Fibroblast of the aortic adventitia (primary cell): ENCODE results near the gene SLX4IP. TPM values are rescaled to one million over a fixed set of nuclear protein-coding genes. Genes with fewer than 3 reads are reported as not detected.

ENCODE experiments used
- DNase-seq: peaks from one replicate; pipeline ENCODE4 v3.0.0-alpha.2; 2010; ENCODE audit warnings: low read depth
- H3K4me3 ChIP-seq: 2 replicates; pipeline ENCODE4 v1.5.1; 2011; ENCODE audit warnings: low read depth, mild to moderate bottlenecking, control low read depth, low read length, moderate library complexity
- total RNA-seq: library from RNA; depleted of rRNA; stranded (reverse); fragments of >200 nt; gene quantifications from 2 replicates; pipeline ENCODE4 v1.2.3, GENCODE V29; 2012; ENCODE audit warnings: low replicate concordance
- TF ChIP-seq, protein P1 (sequence below): IDR thresholded peaks from 2 replicates; pipeline ENCODE4 v1.5.1; 2011; ENCODE audit warnings: mild to moderate bottlenecking, low read length, control low read depth, inconsistent platforms; ENCODE audit not compliant: insufficient read depth

Gene SLX4IP
- total RNA-seq, 1 donor, result 7.0 TPM

DNA sequence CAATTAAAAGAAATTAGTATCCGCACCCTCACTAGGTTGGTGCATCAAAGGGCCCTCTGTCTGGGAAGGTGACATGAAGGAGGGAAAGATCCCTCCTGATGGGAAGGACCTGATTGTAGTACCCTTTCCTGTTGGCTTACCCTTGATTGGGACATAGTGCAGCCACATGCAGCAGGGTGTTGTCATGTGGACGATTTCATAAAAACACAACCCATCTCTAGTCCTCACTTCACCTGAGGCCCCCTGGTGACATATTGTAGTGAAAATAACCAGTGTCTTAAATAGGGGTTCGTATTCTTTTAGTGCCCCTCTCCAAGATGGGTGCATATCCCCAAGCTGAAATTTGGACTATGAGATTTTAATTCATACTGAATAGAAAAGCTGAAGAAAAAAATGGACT is 97.3 kb downstream of the SLX4IP start:
- TF ChIP-seq, protein P1, sequence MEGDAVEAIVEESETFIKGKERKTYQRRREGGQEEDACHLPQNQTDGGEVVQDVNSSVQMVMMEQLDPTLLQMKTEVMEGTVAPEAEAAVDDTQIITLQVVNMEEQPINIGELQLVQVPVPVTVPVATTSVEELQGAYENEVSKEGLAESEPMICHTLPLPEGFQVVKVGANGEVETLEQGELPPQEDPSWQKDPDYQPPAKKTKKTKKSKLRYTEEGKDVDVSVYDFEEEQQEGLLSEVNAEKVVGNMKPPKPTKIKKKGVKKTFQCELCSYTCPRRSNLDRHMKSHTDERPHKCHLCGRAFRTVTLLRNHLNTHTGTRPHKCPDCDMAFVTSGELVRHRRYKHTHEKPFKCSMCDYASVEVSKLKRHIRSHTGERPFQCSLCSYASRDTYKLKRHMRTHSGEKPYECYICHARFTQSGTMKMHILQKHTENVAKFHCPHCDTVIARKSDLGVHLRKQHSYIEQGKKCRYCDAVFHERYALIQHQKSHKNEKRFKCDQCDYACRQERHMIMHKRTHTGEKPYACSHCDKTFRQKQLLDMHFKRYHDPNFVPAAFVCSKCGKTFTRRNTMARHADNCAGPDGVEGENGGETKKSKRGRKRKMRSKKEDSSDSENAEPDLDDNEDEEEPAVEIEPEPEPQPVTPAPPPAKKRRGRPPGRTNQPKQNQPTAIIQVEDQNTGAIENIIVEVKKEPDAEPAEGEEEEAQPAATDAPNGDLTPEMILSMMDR, result no peak
- DNase-seq, result no peak
- H3K4me3 ChIP-seq, result no peak overlapping the region

DNA sequence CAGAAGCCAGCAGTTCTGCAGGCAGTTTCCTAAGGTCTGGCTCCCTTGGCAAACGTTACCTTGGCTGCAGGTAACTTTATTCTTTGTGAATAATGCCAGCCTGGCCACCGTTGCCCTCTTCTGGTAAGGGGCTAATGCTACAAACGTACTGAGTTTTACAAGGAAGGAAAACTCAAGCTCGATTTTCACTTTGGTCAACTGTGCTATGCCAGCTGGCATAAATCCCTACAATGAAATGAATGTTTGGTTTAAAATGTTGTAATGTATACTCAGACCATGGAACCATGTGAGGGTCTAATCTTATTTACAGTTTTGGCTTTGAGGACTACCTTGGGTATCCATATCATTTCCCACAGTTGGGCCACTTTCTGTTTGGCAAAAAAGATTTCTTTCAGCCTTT is 101.4 kb downstream of the SLX4IP start:
- TF ChIP-seq, protein P1, result peak; percentile 55
- DNase-seq, result peak; percentile 64
- no peak overlapping the region for H3K4me3 ChIP-seq

DNA sequence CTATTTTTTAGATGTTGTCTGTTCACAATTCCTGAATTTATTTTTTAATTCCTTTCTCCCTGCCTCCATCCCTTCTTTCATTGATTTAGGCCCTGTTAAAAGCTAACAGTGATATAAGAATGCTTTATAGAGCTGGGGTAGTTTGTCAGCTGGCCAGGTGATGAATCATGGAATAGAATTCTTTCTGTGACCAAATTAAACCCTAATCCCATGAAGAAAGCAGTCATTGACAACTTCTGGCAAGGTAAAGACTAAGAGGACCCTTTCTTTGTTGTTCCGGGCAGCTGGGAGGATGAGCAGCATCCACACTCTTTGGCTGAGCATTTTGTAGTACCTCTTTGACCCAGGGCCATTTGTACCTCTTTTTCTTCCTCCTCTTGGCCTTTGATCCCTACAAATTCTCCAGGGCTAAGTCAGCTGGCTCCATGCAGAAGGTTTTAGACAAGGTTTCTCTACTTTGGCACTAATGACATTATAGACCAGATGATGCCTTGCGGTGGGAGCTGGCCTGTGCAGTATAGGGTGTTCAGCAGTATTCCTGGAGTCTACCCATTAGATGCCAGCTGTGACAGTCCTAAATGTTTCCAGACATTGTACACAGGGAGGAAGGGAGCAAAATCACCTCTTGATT is 102.9 kb downstream of the SLX4IP start:
- DNase-seq, result peak; percentile 71
- TF ChIP-seq, protein P1, result no peak
- no peak overlapping the region for H3K4me3 ChIP-seq

DNA sequence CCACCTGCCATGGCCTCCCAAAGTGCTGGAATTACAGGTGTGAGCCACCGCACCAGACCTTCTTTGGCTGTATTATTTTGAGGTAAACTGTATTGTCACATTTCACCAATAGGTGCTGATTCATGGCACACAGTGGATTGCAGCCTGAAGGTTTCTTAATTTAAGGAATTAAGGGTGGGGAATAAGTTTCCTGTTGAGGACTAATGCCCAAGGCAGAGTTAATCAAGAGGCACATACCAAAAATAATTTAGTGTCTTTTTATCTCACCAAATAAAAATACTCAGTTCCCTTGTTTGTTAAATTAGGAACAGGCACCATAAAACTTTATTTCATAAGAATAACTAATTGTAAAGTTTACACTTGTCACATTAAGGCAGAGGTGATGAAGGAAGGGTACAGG is 103.7 kb downstream of the SLX4IP start:
- DNase-seq, result no peak
- no peak overlapping the region for H3K4me3 ChIP-seq
- TF ChIP-seq, protein P1, result no peak

DNA sequence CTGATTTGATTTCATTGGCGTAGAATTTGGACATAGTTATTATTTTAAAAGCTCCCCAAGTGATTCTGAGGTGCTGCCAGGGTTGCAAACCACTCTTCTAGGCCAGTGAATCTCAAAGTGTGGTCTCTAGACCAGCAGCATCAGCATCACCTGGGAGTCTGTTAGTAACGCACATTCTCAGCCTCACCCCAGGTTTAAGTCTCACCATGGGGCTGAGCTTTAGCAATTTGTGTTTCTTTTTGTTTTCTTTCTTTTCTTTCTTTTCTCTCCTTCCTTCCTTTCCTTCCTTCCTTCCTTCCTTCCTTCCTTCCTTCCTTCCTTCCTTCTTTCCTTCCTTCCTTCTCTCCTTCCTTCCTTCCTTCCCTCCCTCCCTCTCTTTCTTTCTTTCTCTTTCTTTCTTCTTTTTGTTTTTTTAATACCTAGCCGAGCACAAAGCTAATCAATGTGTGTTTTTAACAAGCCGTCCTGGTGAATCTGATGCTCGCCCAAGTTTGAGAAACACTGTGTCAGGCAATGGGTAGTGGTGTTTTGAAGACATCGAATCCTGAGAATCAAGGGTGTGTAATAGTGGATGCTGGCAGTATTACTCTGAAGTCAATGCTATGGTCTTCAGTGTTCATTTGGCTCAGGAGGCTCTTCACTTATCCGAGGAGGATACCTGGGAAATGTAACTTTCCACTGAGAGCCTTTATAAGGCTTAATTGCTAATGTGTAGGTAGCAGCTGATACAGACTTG is 104.9 kb downstream of the SLX4IP start:
- DNase-seq, result no peak
- no peak overlapping the region for H3K4me3 ChIP-seq
- TF ChIP-seq, protein P1, result no peak

DNA sequence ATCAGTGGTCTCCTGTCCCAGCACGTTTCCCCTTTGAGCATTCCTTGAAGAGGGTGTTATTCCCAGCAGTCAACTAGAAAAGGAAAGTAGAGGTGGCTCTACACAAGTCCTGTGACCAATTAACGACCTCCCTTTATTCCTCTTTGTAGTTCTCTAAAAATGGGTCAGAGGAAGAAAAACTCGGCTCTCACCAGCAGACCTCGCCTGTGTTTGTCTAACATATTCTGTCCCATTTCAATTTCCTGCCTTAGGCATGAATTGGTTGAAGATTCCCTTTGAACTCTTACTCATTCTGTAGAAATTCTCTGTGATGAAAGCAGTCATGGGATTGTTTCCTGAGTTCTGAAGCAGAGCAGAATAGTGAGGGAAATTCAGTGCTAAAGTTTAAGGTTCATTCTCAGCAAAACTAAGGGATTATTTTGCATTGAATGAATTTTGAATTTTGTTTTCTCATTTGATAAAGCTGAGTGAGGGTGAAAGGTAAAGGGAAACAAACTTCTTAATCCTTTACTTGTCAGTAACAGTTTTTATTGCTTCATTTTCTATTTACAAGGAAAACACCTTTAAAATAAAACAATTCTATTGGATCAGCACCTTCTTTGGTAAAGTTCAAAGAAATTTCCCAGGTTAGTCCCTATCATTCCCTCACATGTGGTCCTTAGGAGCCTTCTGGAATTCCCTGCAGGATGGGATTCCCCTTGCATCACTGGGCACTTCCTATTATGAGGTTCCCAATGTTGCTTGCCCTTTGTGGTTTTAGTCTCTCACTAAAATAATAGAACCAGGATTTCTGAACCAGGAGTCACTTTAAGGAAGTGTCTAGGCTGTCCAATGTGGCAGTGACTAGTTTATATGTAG is 105.8 kb downstream of the SLX4IP start:
- TF ChIP-seq, protein P1, result no peak
- no peak overlapping the region for H3K4me3 ChIP-seq
- peak; percentile 90 for DNase-seq
